HL-60/S4 treated with phorbol 12-myristate 13-acetate at 8.2 ng/mL for 4 days and 3 days (cell line): Measurements from ENCODE around the gene SBK1.

Experiments
- in situ Hi-C: fragments of 300-500 bp; cut with MboI; formaldehyde crosslinking; loops from 2 replicates; pipeline ENCODE4 v1.15.0; 2022; ENCODE audit warnings: low sequenced_read_pairs

Gene SBK1

DNA sequence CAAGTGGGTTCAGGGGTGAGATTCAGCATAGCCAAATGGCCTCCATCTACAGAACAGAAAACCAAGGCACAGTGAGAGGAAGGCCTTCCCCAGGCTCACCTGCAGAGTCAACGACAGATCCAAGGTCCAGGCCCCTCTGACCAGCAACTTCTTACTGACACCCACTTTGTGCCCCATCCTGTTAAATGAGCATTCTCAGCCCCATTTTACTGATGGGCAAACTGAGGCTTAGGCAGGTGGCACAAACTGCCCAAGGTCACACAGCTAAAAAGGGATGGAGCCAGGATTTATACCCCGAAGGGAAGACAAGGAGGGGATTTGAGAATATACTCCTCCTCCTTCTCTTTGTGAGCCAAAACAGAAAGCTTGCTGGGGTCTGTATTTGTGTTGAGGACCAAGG lies 9.3 kb downstream of the SBK1 start:
- in situ Hi-C loops: no loop called here

DNA sequence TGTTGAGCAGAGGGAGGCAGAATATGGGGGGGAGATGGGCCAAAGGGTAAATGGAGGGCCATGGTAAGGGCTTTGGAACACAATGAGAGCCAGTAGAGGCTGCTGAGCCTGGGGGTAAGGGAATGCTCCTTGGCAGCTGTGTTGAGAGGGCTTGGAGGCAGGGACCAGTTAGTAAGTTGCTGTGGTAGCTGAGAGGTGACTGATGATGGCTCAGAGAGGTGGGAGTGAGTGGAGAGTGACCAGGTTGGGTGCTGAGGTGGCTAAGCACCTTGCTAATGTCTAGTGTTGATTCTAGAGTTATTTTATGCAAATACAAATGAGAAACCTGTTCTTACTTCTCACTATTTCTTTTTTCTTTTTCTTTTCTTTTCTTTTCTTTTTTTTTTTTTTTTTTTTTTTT lies 10.8 kb downstream of the SBK1 start:
- in situ Hi-C loops: no loop called here

DNA sequence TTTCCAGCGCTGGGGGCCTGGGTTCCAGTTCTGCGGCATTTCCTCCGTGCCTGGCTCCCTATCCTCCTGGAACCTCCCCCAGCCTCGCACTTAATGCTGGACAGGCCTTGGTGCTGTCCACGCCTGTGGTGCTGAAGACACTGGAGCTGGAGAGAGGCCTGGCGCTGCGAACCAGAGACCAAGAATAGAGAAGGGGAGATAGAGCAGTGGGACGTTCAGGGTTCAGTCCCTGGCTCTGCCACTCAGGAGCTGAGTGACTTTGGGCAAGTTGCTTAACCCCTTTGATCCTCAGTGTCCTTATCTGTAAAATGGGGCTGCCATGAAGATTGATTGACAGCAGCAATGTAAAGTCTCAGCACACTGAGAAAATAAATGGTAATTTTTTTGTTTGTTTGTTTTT lies 11.9 kb downstream of the SBK1 start:
- in situ Hi-C loops: no loop called here

DNA sequence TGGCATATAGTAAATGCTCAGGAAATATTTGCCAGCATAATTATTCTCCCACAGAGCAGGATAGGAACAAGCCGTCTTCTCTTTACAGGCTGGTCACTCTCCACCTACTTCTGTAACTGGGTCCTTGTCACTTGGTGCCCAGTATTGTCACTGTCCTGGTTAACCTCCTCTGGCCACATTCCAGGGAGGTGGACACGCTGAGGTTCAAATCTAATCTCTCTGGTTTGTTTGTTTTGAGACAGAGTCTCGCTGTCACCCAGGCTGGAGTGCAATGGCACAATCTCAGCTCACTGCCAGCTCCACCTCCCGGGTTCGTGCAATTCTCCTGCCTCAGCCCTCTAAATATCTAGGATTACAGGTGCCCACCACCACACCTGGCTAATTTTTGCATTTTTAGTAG lies 15.6 kb downstream of the SBK1 start:
- in situ Hi-C loops: no loop called here

DNA sequence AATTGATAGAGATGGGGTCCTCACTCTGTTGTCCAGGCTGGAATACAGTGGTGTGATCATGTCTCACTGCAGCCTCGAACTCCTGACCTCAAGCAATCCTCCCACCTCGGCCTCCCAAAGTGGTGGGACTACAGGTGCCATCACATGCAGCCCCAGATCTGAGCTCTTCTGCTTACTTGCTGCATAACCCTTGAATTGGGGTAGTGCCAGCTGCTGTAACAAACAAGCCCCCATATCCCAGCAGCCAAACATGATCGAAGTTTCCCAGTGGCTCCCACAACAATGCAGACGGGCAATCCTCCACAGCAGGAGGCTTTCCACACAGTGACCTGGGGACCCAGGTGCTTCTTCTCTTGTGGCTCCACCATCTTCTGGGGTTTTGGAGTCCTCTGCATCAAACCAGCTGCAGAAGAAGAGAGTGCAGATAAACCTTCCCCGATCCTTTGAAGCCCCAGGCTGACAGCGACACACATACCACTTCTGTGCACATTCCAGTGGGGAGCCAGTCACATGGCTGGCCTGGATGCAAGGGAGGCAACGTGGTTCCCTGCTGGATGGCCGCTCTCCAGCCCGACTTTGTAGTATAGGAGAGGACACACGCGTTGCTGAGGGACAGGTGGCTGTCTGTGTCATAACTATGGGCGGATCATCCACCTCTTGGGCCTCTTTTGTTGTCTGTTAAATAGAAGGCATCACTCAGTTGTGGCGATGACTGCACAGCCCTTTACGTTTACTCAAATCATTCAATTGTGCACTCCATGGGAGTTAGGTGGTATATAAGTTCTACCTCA lies 16.7 kb downstream of the SBK1 start:
- in situ Hi-C loops: no loop called here

DNA sequence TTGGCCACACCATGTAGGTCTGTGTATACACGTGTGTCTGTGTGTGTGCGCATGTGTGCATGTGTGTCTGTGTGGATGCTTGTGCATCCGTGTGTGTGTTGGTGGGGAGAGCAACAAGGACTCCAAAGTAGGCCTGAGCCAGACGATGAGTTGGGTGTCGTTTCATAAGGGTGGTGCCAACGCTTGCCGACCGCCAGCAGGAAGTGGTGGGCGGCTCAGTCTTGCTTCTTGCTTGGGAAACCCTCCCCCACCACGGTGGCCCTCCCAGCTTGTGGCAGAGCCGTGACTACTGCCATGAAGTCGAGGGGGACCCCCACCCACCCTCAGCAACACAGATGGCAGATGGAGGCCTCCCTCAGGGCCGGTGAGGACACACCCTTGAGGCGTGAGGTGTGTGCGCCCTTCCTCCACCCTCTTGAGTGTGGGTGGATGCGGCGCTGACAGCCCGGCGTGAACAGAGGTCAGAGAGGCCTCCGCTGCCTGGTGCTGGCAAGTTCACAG lies 17.5 kb downstream of the SBK1 start:
- in situ Hi-C loops: no loop called here

DNA sequence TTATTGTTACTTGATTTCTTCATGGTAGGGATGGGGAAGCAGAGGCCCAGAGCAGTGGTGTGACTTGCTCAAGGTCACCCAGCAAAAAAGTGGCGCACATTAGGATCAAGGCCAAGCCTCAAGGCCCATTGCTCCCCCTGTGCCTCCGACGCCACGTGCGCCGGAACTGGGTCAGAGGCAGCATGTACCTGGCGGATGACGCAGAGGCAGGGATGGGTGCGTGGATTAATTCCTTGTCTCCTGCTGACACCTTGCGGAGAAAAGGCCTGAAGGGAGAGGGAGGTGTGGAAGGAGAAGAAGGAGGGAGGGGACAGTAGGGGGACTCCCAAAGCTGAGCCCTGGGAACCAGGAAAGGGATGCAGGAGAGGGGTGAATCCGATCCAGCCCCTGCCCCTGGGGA lies 18.5 kb downstream of the SBK1 start:
- in situ Hi-C loops: no loop called here

DNA sequence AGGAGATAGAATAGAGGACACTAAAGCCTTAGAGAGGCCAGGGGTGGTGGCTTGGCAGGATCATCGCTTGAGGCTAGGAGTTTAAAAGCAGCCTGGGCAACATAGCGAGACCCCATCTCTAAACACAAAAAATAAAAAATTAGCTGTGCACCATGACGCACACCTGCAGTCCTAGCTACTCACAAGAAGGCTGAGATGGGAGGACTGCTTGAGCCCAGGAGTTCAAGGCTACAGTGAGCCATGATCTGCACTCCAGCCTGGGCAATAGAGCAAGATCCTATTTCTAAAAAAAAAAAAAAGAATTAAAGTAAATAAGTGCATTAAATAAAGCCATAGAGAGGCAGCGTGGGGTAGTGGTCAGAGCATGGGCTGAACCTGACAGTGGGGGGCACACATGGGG lies 19.1 kb downstream of the SBK1 start:
- in situ Hi-C loops: no loop called here

DNA sequence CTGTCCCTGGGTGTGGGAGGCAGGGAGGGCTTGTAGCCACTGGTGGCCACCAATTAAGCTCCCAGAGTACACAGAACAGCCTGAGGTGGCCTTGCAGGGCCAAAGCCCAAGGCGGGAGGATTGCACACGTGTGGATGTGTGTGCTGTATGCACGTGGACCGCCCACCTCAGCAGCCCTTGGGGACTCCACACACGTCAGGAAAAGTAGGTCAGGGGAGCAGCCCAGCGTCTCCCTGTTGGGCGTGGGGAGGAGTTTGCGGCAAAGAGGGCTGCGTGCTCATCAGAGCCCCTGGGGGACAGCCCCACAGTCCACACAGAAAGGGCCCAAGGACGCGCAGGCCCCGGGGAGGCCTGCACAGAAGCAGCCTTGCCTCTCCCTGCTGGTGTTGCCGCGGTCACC lies 19.6 kb downstream of the SBK1 start:
- in situ Hi-C loops: no loop called here

DNA sequence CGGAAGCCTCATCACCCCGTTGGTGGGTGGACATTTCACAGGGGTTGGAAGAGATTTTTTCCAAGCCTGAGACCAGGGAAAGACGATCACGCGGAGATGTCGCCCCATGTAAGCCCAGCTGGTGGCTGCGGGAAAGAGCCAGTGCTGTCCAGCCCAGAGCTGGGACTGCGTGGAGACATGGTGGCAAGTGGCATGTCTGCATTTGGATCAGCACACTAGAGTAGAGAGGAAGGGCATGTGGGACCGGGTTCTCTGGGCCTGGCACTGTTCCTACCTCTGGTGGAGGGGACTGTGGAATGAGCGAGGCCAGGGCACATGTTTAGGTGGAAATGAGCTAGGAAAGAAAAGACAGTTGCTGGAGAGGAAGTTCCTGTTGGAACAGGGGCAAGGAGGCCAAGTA lies 20.0 kb downstream of the SBK1 start:
- in situ Hi-C loops: no loop called here

DNA sequence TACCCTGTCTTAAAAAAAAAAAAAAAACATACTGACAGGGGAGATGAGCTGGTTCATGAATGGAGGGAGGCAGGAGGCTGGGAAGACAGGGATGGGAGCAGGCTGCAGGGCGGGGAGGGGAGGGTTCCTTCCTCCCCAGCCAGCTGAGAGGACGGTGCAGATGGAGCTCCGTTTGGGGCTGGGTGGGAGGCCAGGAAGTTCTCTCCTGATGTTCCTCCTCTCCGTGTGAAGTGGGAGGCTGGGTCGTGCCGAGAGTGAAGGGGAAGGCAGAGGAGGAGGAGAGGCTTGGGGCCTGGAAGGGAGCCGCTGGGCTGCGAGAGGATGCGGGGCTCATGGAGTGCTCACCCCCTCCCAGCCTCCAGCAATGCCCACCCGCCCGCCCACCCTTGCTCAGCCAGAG lies 21.3 kb downstream of the SBK1 start:
- in situ Hi-C loops: no loop called here

DNA sequence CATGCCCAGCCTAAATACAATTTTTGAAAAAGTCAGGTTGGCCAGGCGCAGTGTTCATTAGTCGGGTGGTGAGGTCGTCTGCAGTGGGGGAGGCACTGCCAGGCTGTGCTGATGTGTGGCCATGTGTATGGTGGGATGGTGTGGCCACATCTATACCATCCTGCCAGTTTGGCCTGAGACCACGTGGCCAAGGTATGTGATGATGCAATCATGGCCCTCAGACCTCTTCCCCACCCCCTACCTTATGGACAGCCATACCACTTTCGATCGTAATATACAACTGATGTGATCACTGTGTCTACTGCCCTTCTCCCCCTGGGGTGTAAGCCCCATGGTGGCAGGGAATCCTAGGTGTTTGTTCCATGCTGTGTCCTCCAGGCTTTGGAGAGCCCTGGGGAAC lies 23.7 kb downstream of the SBK1 start:
- in situ Hi-C loops: no loop called here

DNA sequence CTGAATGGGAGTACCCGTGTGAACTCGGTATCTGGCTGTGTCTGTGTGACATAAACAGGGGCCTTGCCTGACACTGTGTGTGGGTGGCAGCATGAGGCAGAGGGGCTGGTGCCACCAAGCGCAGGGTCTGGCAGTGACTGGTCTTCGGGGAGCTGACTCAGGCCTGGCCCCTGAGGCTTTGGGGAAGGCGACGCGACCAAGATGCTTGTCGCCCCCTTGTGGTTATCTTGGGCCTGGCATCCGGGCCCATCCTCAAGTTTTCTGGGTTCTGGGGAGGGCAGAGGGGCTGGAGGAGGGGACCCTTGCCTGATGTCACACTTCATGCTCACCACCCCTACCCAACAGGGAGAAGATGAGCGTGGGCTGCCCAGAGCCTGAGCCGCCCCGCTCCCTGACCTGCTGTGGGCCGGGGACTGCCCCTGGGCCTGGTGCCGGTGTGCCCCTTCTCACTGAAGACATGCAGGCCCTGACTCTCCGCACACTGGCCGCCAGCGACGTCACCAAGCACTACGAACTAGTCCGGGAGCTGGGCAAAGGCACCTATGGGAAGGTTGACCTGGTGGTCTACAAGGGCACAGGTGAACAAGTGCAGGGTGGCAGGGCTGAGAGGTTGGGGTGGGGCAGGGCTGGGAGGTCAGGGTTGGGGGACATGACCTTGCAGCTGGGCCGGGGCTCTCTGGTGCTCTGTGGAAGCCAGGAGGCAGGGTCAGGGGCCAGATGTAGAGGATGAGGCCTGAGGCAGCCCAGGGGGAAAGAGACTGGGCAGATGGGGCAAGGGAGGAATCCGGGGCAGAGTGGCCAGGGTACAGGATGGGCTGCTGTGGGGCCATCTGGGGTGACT lies 24.9 kb downstream of the SBK1 start:
- in situ Hi-C loops: no loop called here

DNA sequence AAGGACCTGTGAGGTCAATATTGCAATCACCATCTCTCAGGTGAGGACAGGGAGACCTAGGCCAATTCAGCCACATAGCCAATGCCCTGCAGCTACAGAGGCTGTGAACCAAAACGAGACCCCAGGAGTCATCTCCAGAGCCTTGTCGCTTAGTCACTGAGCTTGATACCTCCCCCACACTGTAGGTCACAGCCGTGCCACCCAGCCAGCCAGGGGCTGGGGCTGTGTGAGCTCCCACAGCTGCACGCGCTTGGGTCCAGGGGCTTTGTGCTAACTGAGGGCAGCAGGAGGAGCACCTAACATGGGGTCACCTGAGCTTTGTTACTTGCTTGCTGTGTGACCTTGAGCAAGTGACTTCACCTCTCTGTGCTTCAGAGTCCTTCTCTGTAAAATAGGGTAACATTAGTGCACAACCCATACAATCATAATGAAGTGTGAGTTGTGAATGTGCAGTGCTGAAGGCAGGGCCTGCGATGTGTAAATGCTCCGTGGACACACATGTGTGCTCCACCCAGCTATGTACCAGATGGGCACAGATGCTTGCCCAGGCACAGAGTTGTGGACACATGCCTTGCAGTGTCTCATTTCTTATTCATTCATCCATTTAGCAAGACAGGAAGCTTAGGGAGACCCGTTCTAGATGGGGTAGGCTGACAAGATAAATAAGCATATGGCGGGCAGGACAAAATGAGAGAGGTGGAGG lies 25.9 kb downstream of the SBK1 start:
- in situ Hi-C loops: no loop called here

DNA sequence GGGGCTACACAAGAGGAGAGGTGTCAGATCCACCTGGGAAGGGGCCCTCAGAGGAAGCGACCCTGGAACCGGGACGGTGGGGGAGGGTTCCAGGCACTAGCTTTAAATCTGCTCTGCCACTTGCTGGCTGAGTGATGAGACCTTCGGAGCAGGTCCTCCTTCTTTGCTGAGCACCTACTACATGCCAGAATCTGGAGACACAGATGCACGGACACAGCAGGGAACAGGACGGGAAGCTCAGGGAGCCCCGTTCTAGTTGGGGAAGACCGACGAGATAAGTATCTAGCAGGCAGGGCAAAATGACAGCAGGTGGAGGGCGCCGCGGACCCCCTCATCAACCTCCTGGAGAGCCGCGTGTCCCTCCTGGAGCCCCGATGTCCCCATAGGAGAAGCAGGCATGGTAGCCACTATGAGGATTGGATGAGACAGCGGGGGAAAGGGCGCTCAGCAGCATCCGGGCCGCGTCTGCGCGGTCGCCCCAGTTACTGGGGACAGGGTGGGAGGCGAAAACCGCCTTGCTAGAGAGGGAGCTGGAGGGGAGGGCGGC lies 27.2 kb downstream of the SBK1 start:
- in situ Hi-C loops: no loop called here

DNA sequence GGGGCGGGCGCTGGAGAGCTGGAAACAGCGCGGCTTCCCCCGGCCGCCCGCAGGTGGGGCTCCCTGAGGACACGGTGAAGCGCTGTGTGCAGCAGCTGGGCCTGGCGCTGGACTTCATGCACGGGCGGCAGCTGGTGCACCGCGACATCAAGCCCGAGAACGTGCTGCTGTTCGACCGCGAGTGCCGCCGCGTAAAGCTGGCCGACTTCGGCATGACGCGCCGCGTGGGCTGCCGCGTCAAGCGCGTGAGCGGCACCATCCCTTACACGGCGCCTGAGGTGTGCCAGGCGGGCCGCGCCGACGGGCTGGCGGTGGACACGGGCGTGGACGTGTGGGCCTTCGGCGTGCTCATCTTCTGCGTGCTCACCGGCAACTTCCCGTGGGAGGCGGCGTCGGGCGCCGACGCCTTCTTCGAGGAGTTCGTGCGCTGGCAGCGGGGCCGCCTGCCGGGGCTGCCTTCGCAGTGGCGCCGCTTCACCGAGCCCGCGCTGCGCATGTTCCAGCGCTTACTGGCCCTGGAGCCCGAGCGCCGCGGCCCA lies 27.8 kb downstream of the SBK1 start:
- in situ Hi-C loops: no loop called here

DNA sequence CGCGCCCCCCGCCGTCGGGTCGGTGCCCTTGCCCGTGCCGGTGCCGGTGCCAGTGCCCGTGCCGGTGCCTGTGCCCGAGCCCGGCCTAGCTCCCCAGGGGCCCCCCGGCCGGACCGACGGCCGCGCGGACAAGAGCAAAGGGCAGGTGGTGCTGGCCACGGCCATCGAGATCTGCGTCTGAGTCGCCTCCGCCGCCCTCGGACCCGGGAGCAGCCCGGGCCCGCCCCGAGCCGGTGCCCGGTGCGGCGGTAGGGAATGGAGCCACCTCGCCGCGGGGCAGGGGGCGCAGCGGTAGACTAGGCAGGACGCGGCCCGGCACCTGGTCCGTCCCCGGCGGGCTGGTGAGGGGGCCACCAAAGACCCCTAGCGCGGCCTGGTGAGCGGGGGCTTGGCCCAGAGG lies 28.4 kb downstream of the SBK1 start:
- in situ Hi-C loops: no loop called here

DNA sequence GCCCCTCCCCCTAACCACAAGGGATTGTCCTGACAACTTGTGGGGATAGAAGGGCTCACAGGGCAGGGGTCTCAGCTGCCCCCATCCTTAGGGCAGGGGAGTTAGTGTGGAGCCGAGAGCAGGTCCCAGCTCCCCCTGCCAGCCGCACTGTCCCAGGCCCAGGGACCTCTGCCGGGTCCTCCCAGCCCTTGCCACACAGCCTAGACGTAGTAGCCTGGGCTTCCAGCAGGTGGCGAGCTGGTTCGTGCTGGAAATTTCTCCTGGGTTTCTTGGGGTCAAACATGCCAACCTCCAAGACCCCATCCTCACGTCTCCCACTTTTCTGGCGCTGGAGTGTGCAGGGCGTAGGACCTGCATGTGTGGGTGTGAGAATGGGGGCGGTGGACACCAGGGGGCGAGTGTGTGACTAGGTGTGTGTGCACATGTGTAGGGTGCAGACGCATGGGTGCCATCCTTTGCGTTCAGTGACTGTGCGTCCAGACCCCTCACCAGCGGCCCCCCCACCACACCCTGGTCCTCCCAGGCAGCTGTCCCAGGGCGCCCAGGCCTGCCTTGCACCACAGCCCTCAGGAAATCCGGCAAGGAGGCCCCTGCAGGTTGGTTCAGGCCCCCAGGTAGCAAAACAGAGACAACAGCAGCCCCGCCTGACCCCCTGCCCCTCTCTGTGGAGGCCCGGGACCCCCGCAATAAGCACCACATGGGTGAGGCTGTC lies 29.5 kb downstream of the SBK1 start:
- in situ Hi-C loops: no loop called here

DNA sequence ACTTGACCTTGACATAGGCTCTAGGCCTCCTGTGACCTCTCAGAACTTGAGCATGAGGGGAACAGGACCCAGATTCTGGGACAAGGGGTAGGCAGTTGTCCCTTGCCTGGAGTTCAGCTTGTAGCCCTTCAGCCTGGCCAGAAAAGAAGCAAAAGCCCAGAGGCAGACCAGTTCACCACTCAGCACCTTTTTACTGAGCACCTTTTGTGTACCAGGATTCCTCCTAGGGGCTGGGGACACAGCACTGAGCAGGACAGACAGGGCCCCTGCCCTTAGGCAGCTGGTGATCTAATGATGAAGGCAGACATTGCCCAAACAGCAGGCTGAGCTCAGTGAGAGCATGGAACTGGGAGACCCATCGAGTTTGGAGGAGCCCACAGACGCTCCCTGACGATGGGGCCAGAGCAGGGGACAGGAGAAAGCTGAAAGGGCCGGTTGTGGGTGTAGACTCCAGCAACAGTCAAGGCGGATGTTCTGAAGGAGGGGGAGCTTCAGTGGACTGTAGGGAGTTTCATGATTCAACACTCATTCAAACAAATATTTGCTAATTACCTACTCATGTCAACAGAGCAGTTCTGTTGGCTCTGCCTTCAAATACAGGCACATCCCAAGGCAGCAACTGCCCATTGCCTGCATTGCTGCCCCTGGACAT lies 32.0 kb downstream of the SBK1 start:
- in situ Hi-C loops: no loop called here

DNA sequence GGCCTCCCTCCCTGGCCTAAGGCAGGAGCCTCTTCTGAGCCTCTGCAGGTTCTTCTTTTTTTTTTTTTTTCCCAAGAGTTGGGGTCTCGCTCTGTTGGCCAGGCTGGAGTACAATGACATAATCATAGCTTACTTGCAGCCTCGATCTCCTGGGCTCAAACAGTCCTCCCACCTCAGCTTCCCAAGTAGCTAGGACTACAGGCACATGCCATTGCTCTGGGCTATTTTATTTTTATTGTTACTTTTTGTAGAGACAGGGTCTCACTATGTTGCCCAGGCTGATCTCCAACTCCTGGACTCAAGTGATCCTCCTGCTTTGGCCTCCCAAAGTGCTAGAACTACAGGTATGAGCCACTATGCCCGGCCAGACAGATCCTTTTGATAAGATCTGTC lies 32.6 kb downstream of the SBK1 start:
- in situ Hi-C loops: no loop called here
